Heart left ventricle (tissue), 16 donors: ENCODE measurements around the gene PAX6. TPM values are rescaled to one million over a fixed set of nuclear protein-coding genes. Genes with fewer than 3 reads are reported as not detected.

Experiments used
- ATAC-seq, 4 donors: fragments of 200-7000 bp; cut with Tn5 transposase; one replicate each; pipeline ENCODE4 v1.9.1; 2020 to 2022; ENCODE audit warnings: moderate library complexity in 4 of 4, mild to moderate bottlenecking in 3 of 4, moderate number of reproducible peaks in 1 of 4
- DNase-seq, 5 donors: peaks; one replicate each; pipeline ENCODE4 v3.0.0-alpha.2; 2020
- H3K27ac ChIP-seq, 12 donors: fragments of 200-600 bp; sonication (generic) in 4 of 12; one replicate each; pipeline versions ENCODE4 v1.5.0 to v1.8.0; 2016 to 2022; ENCODE audit warnings: mild to moderate bottlenecking in 2 of 12
- H3K27me3 ChIP-seq, 9 donors: fragments of 200-600 bp; sonication (generic) in 2 of 9; one replicate each; pipeline versions ENCODE4 v1.5.1 to v1.8.0; 2016 to 2022; ENCODE audit warnings: mild to moderate bottlenecking in 3 of 9
- H3K36me3 ChIP-seq, 9 donors: fragments of 200-600 bp; sonication (generic) in 2 of 9; one replicate each; pipeline versions ENCODE4 v1.5.0 to v1.8.0; 2018 to 2022; ENCODE audit warnings: mild to moderate bottlenecking in 2 of 9
- H3K4me1 ChIP-seq, 12 donors: fragments of 200-600 bp; sonication (generic) in 4 of 12; one replicate each; pipeline versions ENCODE4 v1.5.0 to v1.8.0; 2016 to 2022; ENCODE audit warnings: mild to moderate bottlenecking in 3 of 12
- H3K4me3 ChIP-seq, 12 donors: fragments of 200-600 bp; sonication (generic) in 4 of 12; one replicate each; pipeline versions ENCODE4 v1.5.0 to v1.8.0; 2017 to 2022; ENCODE audit warnings: mild to moderate bottlenecking in 9 of 12, moderate library complexity in 4 of 12
- H3K9me3 ChIP-seq, 12 donors: fragments of 200-600 bp; sonication (generic) in 4 of 12; one replicate each; pipeline versions ENCODE4 v1.5.0 to v1.8.0; 2016 to 2022; ENCODE audit warnings: mild to moderate bottlenecking in 1 of 12
- CTCF ChIP-seq, 12 donors: fragments of 200-600 bp; sonication (generic) in 4 of 12; IDR thresholded peaks; one replicate each; pipeline versions ENCODE4 v1.5.0 to v1.8.0; 2018 to 2022; ENCODE audit warnings: antibody characterized with exemption in 12 of 12, mild to moderate bottlenecking in 5 of 12
- POLR2A ChIP-seq, 2 donors: fragments of 450-650 bp; IDR thresholded peaks; one replicate each; pipeline ENCODE4 v1.6.1; 2017; ENCODE audit warnings: antibody characterized with exemption in 2 of 2, mild to moderate bottlenecking in 2 of 2, moderate library complexity in 2 of 2
- WGBS, 4 donors: extraction: QIAGEN DNeasy Blood & Tissue Kit in 2 of 4; methylation state at CpG; one replicate each; pipeline versions ENCODE4 v1.1.5 to v1.1.7; 2013 to 2018; 5-methylcytosine and 5-hydroxymethylcytosine counted together
- intact Hi-C, 10 donors: fragments of 100-400 bp; cut with DNase I; formaldehyde crosslinking; loops; one replicate each; pipeline versions ENCODE4 v1.11.1 to v1.14.2; 2022
- polyA plus RNA-seq, 2 donors: library from polyadenylated mRNA; stranded (reverse); fragments of 200-250 nt; gene quantifications; one replicate each; pipeline ENCODE4 v1.2.3, GENCODE V29; 2013
- total RNA-seq, 9 donors: library from RNA; depleted of rRNA in 2 of 9; stranded (reverse); fragments of >200 nt in 2 of 9; fragmentation: NEBNext Ultra II Directional in 3 of 9; extraction: Animal tissue kit (Norgen Biotek cat#: 25700) in 3 of 9; gene quantifications; one replicate each; pipeline versions ENCODE4 v1.1.0 to v1.2.4, GENCODE V29; 2016 to 2023
- donor health status: ischemic (EF 13 %, LVEDD 7.1; RV severe dilation, severe dysfunction).
- donor health status: healthy with polysubstance abuse.
- donor health status: DM: no; HTN: yes; CAD: no.
- donor health status: DM: no; HTN: no; CAD: no.
- donor health status: ischemic (EF 25% LVEDD 6.9; RV normal size, moderate dysfunction).
- donor health status: ischemic (EF 25% LVEDD 5.7; RV mildly dilated, moderate dysfunction).
- donor health status: healthy.
- donor health status: DM: yes; HTN: yes; CAD: no.
- donor health status: ischemic (EF 35%, LVEDD 5.7; RV mildly dilated, moderate dysfunction).
- donor health status: nonischemic (EF 11% LVEDD 7.7; RV severe dilation, severe dysfunction).
- donor health status: DM: yes; HTN: yes; CAD: no.
- donor health status: PGD.
- donor health status: ischemic (EF 29% LVEDD 5.4; RV normal size, mild dysfunction).
- donor health status: nonischemic (EF 23%, LVEDD 6.1; RV moderate dilation, normal function).

The PAX6 gene
- total and polyA plus RNA-seq, 11 donors, result 0.09 to 0.50 (median 0.27) TPM; not detected in 8

GRCh38 chr11:31841435-31841834 lies 30.3 kb upstream of the PAX6 start:
- no peak for DNase-seq
- H3K27ac ChIP-seq, result no peak overlapping the region
- H3K4me3 ChIP-seq, result no peak overlapping the region
- H3K9me3 ChIP-seq, result no peaks in the 10 kb centered on the region
- no peaks in the 10 kb centered on the region for H3K36me3 ChIP-seq
- no peak for ATAC-seq
- 73 to 90% (median 80%) methylated on average over 3 of the region's 3 CpGs for WGBS, 4 donors
- H3K4me1 ChIP-seq, result no peaks in the 10 kb centered on the region
- intact Hi-C loops, result no loop called here
- TF ChIP-seq CTCF (IDR thresholded peaks at IDR 0.05), result no peak
- TF ChIP-seq POLR2A (IDR thresholded peaks at IDR 0.05), result no peak
- peaks cover 0 to 75% (median 32%) of the 10 kb centered on the region in 9 donors for H3K27me3 ChIP-seq

- Histone ChIP-seq H3K9me3 (no peaks in the 10 kb centered on the region), H3K27me3 (peaks cover 9 to 96% (median 44%) of the 10 kb centered on the region in 9 donors), H3K36me3 (no peaks in the 10 kb centered on the region), H3K4me3 (no peak overlapping the region), H3K4me1 (no peaks in the 10 kb centered on the region), H3K27ac (no peak overlapping the region)
- DNase-seq, result no peak
- TF ChIP-seq POLR2A (IDR thresholded peaks at IDR 0.05) (no peak), CTCF (IDR thresholded peaks at IDR 0.05) (no peak)
- no peak for ATAC-seq
- intact Hi-C loops, result no loop called here
- 28 to 51% (median 35%) methylated on average over 1 of the region's 1 CpG for WGBS, 4 donors
Measured at GRCh38 chr11:31834237-31834636, 23.1 kb upstream of the PAX6 start.

DNA sequence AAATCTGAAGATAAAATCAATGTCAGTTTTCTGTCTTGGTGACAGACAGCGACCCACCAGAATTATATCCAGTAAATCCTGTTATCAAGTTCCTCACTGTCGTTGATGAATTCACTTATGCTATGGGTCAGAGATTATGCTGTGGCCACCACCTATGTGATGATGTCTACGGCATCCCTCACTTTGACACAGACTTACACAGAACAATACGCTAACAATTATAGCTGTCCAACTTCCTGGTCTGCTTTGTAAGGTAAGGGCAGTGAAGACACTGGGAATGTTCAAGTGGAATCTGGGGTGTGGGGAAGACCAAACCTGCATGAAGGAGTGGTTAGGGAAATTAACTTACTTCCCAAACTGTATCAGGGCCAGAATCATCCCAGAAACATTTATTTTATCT lies 19.3 kb upstream of the PAX6 start:
- 66 to 75% (median 69%) methylated on average over 4 of the region's 4 CpGs for WGBS, 4 donors
- Histone ChIP-seq H3K27me3 (peaks cover 31 to 98% (median 76%) of the 10 kb centered on the region in 9 donors), H3K9me3 (no peaks in the 10 kb centered on the region)

GRCh38 chr11:31828217-31828616 lies 17.1 kb upstream of the PAX6 start:
- WGBS, 4 donors, result 23 to 27% (median 25%) methylated on average over 7 of the region's 7 CpGs
- intact Hi-C loops, result no loop called here

More for the DNA sequence above, 19.3 kb upstream of the PAX6 start:
- Histone ChIP-seq H3K27ac (no peak overlapping the region), H3K4me3 (no peak overlapping the region), H3K4me1 (peaks cover 0 to 13% (median 3%) of the 10 kb centered on the region in 12 donors), H3K36me3 (no peaks in the 10 kb centered on the region)
- DNase-seq (no peak), ATAC-seq (no peak)
- intact Hi-C loops, result no loop called here
- no peak for TF ChIP-seq POLR2A (IDR thresholded peaks at IDR 0.05)
- TF ChIP-seq CTCF (IDR thresholded peaks at IDR 0.05), result no peak

More at GRCh38 chr11:31828217-31828616, 17.1 kb upstream of the PAX6 start:
- no peak for DNase-seq
- Histone ChIP-seq H3K27ac (no peak overlapping the region), H3K36me3 (no peaks in the 10 kb centered on the region), H3K27me3 (peaks cover 47 to 99% (median 85%) of the 10 kb centered on the region in 9 donors), H3K4me1 (peaks cover 0 to 13% (median 3%) of the 10 kb centered on the region in 12 donors), H3K4me3 (no peak overlapping the region), H3K9me3 (no peaks in the 10 kb centered on the region)
- TF ChIP-seq CTCF (IDR thresholded peaks at IDR 0.05) (no peak), POLR2A (IDR thresholded peaks at IDR 0.05) (no peak)
- no peak for ATAC-seq
